ENCODE measurements around the gene FYCO1.

GRCh38 chr3:45955706-45956105, 39.9 kb downstream of the FYCO1 start:
- TF ChIP-seq CTCF (conservative IDR thresholded peaks at IDR 0.05) (no peak), EZH2 (IDR thresholded peaks at IDR 0.05; ENCODE audit: low read depth) (no peak)
